HepG2 (cell line): ENCODE data around the gene C1QTNF5. TPM values are rescaled to one million over a fixed set of nuclear protein-coding genes. Genes with fewer than 3 reads are reported as not detected.

Experiments used
- ARID2 ChIP-seq: sonication (generic); formaldehyde crosslinking; IDR thresholded peaks from 2 replicates; pipeline ENCODE4 v1.8.1; 2022; ENCODE audit warnings: mild to moderate bottlenecking, missing genetic modification reagents, borderline replicate concordance
- ASH2L ChIP-seq: fragments of 300-600, 200-600 bp; sonication (generic); IDR thresholded peaks from 2 replicates; pipeline ENCODE4 v1.7.0; 2017; ENCODE audit warnings: low read depth, mild to moderate bottlenecking, moderate library complexity, mixed read lengths, low read length; ENCODE audit not compliant: insufficient read length
- DPF2 ChIP-seq: sonication (generic); formaldehyde crosslinking; IDR thresholded peaks from 2 replicates; pipeline ENCODE4 v1.4.0; 2020; ENCODE audit warnings: mild to moderate bottlenecking, low read depth, missing genetic modification reagents, borderline replicate concordance
- ELF1 ChIP-seq: sonication (generic); formaldehyde crosslinking; IDR thresholded peaks from 2 replicates; pipeline ENCODE4 v1.4.0; 2020; ENCODE audit warnings: missing genetic modification reagents
- ETV5 ChIP-seq: IDR thresholded peaks from 2 replicates; pipeline ENCODE4 v1.6.1; 2018; ENCODE audit warnings: missing biosample characterization, missing genetic modification reagents, inconsistent platforms, borderline replicate concordance
- HOMEZ ChIP-seq: IDR thresholded peaks from 2 replicates; pipeline ENCODE4 v1.6.1; 2016; ENCODE audit warnings: low read depth
- KDM6A ChIP-seq: IDR thresholded peaks from 2 replicates; pipeline ENCODE4 v1.6.1; 2016; ENCODE audit warnings: low read depth
- MAFF ChIP-seq: IDR thresholded peaks from 2 replicates; pipeline ENCODE4 v1.6.1; 2011; ENCODE audit warnings: low read depth, low read length, improper control_type of control experiment
- NFATC3 ChIP-seq: sonication (generic); formaldehyde crosslinking; IDR thresholded peaks from 2 replicates; pipeline ENCODE4 v1.5.1; 2020; ENCODE audit warnings: mild to moderate bottlenecking, missing genetic modification reagents
- RBFOX2 ChIP-seq: fragments of 200-400 bp; formaldehyde crosslinking; IDR thresholded peaks from 2 replicates; pipeline ENCODE4 v1.6.1; 2017; ENCODE audit warnings: low read depth, mild to moderate bottlenecking, low read length
- REPIN1 ChIP-seq: sonication (generic); formaldehyde crosslinking; IDR thresholded peaks from 2 replicates; pipeline ENCODE4 v1.8.0; 2022; ENCODE audit warnings: missing genetic modification reagents, low read depth, mild to moderate bottlenecking, borderline replicate concordance
- TBP ChIP-seq: sonication (generic); formaldehyde crosslinking; IDR thresholded peaks from 2 replicates; pipeline ENCODE4 v1.5.0; 2020; ENCODE audit warnings: missing genetic modification reagents
- TRIM22 ChIP-seq: fragments of 450-650 bp; IDR thresholded peaks from 2 replicates; pipeline ENCODE4 v1.6.1; 2017
- YEATS2 ChIP-seq: sonication (generic); formaldehyde crosslinking; IDR thresholded peaks from 2 replicates; pipeline ENCODE4 v1.4.0; 2020; ENCODE audit warnings: missing genetic modification reagents, borderline replicate concordance
- ZFYVE20 ChIP-seq: sonication (generic); formaldehyde crosslinking; IDR thresholded peaks from 2 replicates; pipeline ENCODE4 v1.8.0; 2023; ENCODE audit warnings: low read depth, mild to moderate bottlenecking, moderate library complexity, missing genetic modification reagents, borderline replicate concordance
- ZNF253 ChIP-seq: sonication (generic); formaldehyde crosslinking; IDR thresholded peaks from 2 replicates; pipeline ENCODE4 v1.8.0; 2022; ENCODE audit warnings: mild to moderate bottlenecking, missing genetic modification reagents, borderline replicate concordance
- ZNF382 ChIP-seq: sonication (generic); formaldehyde crosslinking; IDR thresholded peaks from 2 replicates; pipeline ENCODE4 v1.5.0; 2020; ENCODE audit warnings: missing genetic modification reagents, mild to moderate bottlenecking, borderline replicate concordance
- ZNF430 ChIP-seq: sonication (generic); formaldehyde crosslinking; IDR thresholded peaks from 2 replicates; pipeline ENCODE4 v1.9.0; 2021; ENCODE audit warnings: mild to moderate bottlenecking, missing genetic modification reagents
- ZNF460 ChIP-seq: sonication (generic); formaldehyde crosslinking; IDR thresholded peaks from 2 replicates; pipeline ENCODE4 v1.5.1; 2020; ENCODE audit warnings: missing genetic modification reagents, mild to moderate bottlenecking, borderline replicate concordance
- ZZZ3 ChIP-seq: sonication (generic); formaldehyde crosslinking; IDR thresholded peaks from 2 replicates; pipeline ENCODE4 v1.4.0; 2020; ENCODE audit warnings: missing genetic modification reagents, mild to moderate bottlenecking, borderline replicate concordance
- polyA plus RNA-seq, 8 experiments: library from polyadenylated mRNA; depleted of rRNA in 3 of 8; stranded (reverse) in 7 of 8; unstranded in 1 of 8; fragments of >200 nt; fragmentation: Illumina TruSeq in 4 of 8; extraction: Trizol in 4 of 8; gene quantifications; 2 replicates each; pipeline versions ENCODE4 v1.2.1 to v1.2.3, GENCODE V29; 2011 to 2016; ENCODE audit warnings: low read depth in 4 of 8, missing spikeins in 1 of 8, mixed read lengths in 1 of 8; ENCODE audit not compliant: insufficient read depth in 1 of 8
- total RNA-seq, 5 experiments: library from RNA; depleted of rRNA; stranded (reverse); fragments of >200 nt; fragmentation: Illumina TruSeq; extraction: Trizol; gene quantifications; 2 replicates each; pipeline ENCODE4 v1.2.3, GENCODE V29; 2016; ENCODE audit warnings: low read depth in 1 of 5
- TF ChIP-seq, protein P1 (sequence below): sonication (generic); formaldehyde crosslinking; IDR thresholded peaks from 2 replicates; pipeline ENCODE4 v1.4.0; 2020; ENCODE audit warnings: missing genetic modification reagents

Gene C1QTNF5
- total and polyA plus RNA-seq, 2 of the 13 experiments (the other 11 are each of a cell fraction or from before 2014, with no cell fraction given) = 0.86 to 1.2 TPM

DNA sequence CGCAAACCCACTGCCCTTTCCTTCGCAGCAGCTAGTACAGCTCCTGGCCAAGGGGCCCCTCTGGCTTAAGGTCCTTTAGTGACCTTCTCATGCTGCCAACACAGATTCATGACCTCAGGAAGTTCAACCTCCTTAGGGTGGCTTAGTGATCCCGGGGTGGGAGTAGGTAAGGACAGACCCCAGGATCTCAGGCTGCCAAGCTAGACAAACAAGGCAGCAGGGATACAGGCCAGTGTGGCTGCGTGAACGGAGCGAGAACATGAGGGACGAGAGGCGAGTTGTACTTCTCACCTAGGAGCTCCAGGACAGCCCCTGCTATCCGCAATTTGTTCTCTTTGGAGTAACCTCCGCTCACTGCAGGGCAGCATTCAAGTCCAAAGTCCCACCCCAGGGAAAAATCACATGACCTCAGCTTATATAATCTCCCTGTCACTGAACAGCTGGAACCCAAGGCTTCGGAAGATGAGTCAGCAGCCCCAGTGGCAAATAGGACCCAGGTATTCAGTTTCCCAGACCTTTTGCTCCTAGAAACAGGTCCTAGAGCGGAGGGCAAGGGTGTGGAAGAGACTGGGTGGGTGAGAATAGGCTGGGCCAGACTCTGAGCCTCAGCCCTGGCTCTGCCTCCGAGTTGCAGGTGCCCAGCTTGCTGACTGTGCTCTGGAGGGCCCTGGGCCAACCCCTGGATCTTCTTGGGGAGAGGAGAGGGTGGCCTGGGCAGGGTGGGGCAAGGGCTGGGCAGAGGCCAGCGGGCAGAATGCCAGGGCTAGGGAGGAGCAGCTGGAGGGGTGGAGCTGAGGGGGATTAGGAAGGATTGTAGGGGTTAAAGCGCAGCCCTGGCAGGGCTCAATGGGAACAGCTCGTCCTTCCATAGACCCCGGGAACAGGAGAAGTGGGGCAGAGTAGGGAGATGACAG, 27.7 kb upstream of the C1QTNF5 start (continued):
- TF ChIP-seq HOMEZ (peak; percentile 51; the same call in 1 of the 2 replicates), TRIM22 (no peak), KDM6A (CRISPR knock-in tag) (peak; percentile 48; the same call in 1 of the 2 replicates), ETV5 (CRISPR knock-in tag) (peak; percentile 56; the same call in 1 of the 2 replicates), ZZZ3 (CRISPR knock-in tag) (no peak), ZNF430 (CRISPR knock-in tag) (peak; percentile 78; the same call in 1 of the 2 replicates), RBFOX2 (peak; percentile 57), DPF2 (CRISPR knock-in tag) (0 out of 2 replicates have a peak, but pooled peaks have one; percentile 42), ELF1 (peak; percentile 44; the same call in 1 of the 2 replicates), ASH2L (peak; percentile 79), ZNF382 (CRISPR knock-in tag) (no peak), ZNF460 (CRISPR knock-in tag) (peak; percentile 52; the same call in 1 of the 2 replicates), TBP (CRISPR knock-in tag) (no peak), ZFYVE20 (no peak), YEATS2 (peak; percentile 56; the same call in 1 of the 2 replicates), MAFF (peak; percentile 90), ARID2 (CRISPR knock-in tag) (no peak), REPIN1 (CRISPR knock-in tag) (peak; percentile 28; the same call in 1 of the 2 replicates), NFATC3 (CRISPR knock-in tag) (no peak), ZNF253 (CRISPR knock-in tag) (no peak)
- TF ChIP-seq, protein P1, sequence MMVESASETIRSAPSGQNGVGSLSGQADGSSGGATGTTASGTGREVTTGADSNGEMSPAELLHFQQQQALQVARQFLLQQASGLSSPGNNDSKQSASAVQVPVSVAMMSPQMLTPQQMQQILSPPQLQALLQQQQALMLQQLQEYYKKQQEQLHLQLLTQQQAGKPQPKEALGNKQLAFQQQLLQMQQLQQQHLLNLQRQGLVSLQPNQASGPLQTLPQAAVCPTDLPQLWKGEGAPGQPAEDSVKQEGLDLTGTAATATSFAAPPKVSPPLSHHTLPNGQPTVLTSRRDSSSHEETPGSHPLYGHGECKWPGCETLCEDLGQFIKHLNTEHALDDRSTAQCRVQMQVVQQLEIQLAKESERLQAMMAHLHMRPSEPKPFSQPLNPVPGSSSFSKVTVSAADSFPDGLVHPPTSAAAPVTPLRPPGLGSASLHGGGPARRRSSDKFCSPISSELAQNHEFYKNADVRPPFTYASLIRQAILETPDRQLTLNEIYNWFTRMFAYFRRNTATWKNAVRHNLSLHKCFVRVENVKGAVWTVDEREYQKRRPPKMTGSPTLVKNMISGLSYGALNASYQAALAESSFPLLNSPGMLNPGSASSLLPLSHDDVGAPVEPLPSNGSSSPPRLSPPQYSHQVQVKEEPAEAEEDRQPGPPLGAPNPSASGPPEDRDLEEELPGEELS (CRISPR knock-in tag) = peak; percentile 66; the same call in 1 of the 2 replicates
